ENCODE data around the gene SIGLEC1.

- TF ChIP-seq CTCF (conservative IDR thresholded peaks at IDR 0.05; ENCODE audit: low read depth, low read length) = no peak
- no peak for TF ChIP-seq EZH2 (IDR thresholded peaks at IDR 0.05; ENCODE audit: borderline replicate concordance, low read depth, low read length, poor library complexity, severe bottlenecking)
Observed at GRCh38 chr20:3727401-3728021, 15.1 kb upstream of the SIGLEC1 start.
